Measurements from ENCODE around the gene UBA1. TPM values are rescaled to one million over a fixed set of nuclear protein-coding genes. Genes with fewer than 3 reads are reported as not detected.

Gene UBA1
- total and polyA plus RNA-seq, 10 of the 15 experiments (the other 5 are each of a cell fraction or from before 2014, with no cell fraction given) = 60.4 to 314 (median 216) TPM

GRCh38 chrX:47145395-47146120 is 48.1 kb upstream of the UBA1 start:
- peaks cover 57% of the 10 kb centered on the region for H3K79me2 ChIP-seq (ENCODE audit: control insufficient read depth, insufficient read depth, low read length)
- TF ChIP-seq CHD1 (IDR thresholded peaks at IDR 0.05; ENCODE audit: low read depth, low read length) (peak; percentile 45; the same call in 1 of the 2 replicates), ZBTB40 (IDR thresholded peaks at IDR 0.05; ENCODE audit: borderline replicate concordance) (no peak), ATF3 (IDR thresholded peaks at IDR 0.05; ENCODE audit: borderline replicate concordance, extremely low read depth, low read depth, low read length) (no peak), REST (IDR thresholded peaks at IDR 0.05; ENCODE audit: low read depth, low read length) (0 out of 2 replicates have a peak, but pooled peaks have one; percentile 0), MYB (IDR thresholded peaks at IDR 0.05; ENCODE audit: borderline replicate concordance, low read depth, low read length) (no peak), CHD2 (IDR thresholded peaks at IDR 0.05; ENCODE audit: borderline replicate concordance, low read depth, low read length) (no peak), HDGF (IDR thresholded peaks at IDR 0.05) (no peak), GATAD2B (conservative IDR thresholded peaks at IDR 0.05; ENCODE audit: low read depth) (no peak), E2F4 (IDR thresholded peaks at IDR 0.05; ENCODE audit: low read depth, low read length) (no peak)

More at GRCh38 chrX:47145395-47146120, 48.1 kb upstream of the UBA1 start:
- WGBS (ENCODE audit: insufficient coverage, insufficient replicate concordance, low lambda C conversion rate, missing lambda C conversion rate) = 30% methylated on average over 17 of the region's 39 CpGs
- FAIRE-seq (no peak), DNase-seq (ENCODE audit: low read depth, low spot score) (no peak), ATAC-seq (peak; percentile 46)
- ChIA-PET RAD21 (ENCODE audit: unreplicated experiment) (interaction anchor here (0.7 to 2.0 kb wide), 7 partner anchors 46 to 505 kb away, joined by 3 to 14 read pairs (median 4); partner anchors contain the start of genes CDK16, ELK1 and RP2), POLR2A (interaction anchor here (0.6 to 1.9 kb wide), 9 partner anchors 11 to 414 kb away, joined by 3 to 20 read pairs (median 5); partner anchors contain the start of genes CDK16, RP2 and USP11), CTCF (interaction anchor here (0.9 to 1.5 kb wide), 8 partner anchors 7 to 291 kb away, joined by 3 to 8 read pairs (median 4); no protein-coding TSS in a partner anchor), SMC1A (ENCODE audit: uncharacterized antibody, unreplicated experiment) (interaction anchor here (1.2 kb wide), 2 partner anchors 45 to 47 kb away, joined by 4 to 8 read pairs; no protein-coding TSS in a partner anchor)
- peak overlapping the region; percentile 44; the same call in 1 of the 2 replicates for H2AFZ ChIP-seq (ENCODE audit: control insufficient read depth, low read depth, low read length)
- H3K9me3 ChIP-seq (replicated peaks; ENCODE audit: control insufficient read depth, insufficient read depth, low read length) = no peaks in the 10 kb centered on the region; the same call in 2 of the 3 replicates
- H3K4me1 ChIP-seq (ENCODE audit: control insufficient read depth, insufficient read depth, low read length) = peaks cover 6% of the 10 kb centered on the region; the same call in 1 of the 2 replicates
- H3K4me2 ChIP-seq (ENCODE audit: control insufficient read depth, insufficient read depth) = peak overlapping the region; percentile 66
- intact Hi-C loops (cut with micrococcal nuclease; ENCODE audit: unreplicated experiment) = loop anchor here (2.0 kb wide), 1 partner anchor 47 kb away; the partner anchor contains the start of gene UBA1
- peak overlapping the region; percentile 87 for H3K27ac ChIP-seq (ENCODE audit: control insufficient read depth, insufficient read depth)
- BruUV-seq (replicated peaks) = no TSS peak
- no peaks in the 10 kb centered on the region for H4K20me1 ChIP-seq (ENCODE audit: control insufficient read depth, insufficient read depth)
- in situ Hi-C loops (cut with MboI) = no loop called here
- peak overlapping the region; percentile 90 for H3K9ac ChIP-seq (ENCODE audit: control insufficient read depth, insufficient read depth, low read length)
- H3K36me3 ChIP-seq (ENCODE audit: control insufficient read depth in 2 of 2, insufficient read depth in 2 of 2, low read length in 1 of 2) = peaks cover 0 to under 1% of the 10 kb centered on the region in 2 experiments; a peak in 1 of 4 replicates
- no peaks in the 10 kb centered on the region for H3K27me3 ChIP-seq (replicated peaks in 1 of 2; ENCODE audit: control insufficient read depth in 2 of 2, insufficient read depth in 2 of 2, low read length in 1 of 2)
- peak overlapping the region; percentile 80 for H3K4me3 ChIP-seq

All from GM12878 (cell line).